ENCODE measurements around the gene BCAS3.

BCAS3 gene

GRCh38 chr17:61307905-61308886, 630.5 kb downstream of the BCAS3 start:
- DNase-seq, result no peak

- DNase-seq, result no peak
These were observed 632.0 kb downstream of the BCAS3 start for GRCh38 chr17:61309362-61310256.

GRCh38 chr17:61310590-61310989, 632.9 kb downstream of the BCAS3 start:
- no peak for DNase-seq

GRCh38 chr17:61312406-61313295, 635.0 kb downstream of the BCAS3 start:
- no peak for DNase-seq

- DNase-seq, result no peak
These were observed 636.0 kb downstream of the BCAS3 start for GRCh38 chr17:61313461-61314326.

GRCh38 chr17:61314368-61315078, 636.9 kb downstream of the BCAS3 start:
- DNase-seq, result no peak

GRCh38 chr17:61316633-61317032, 639.0 kb downstream of the BCAS3 start:
- no peak for DNase-seq

GRCh38 chr17:61317779-61318178, 640.1 kb downstream of the BCAS3 start:
- DNase-seq, result no peak

- no peak for DNase-seq
These were observed 641.0 kb downstream of the BCAS3 start for GRCh38 chr17:61318684-61319098.

GRCh38 chr17:61321344-61321743, 643.7 kb downstream of the BCAS3 start:
- DNase-seq, result no peak

GRCh38 chr17:61322325-61323002, 644.8 kb downstream of the BCAS3 start:
- no peak for DNase-seq

- no peak for DNase-seq
These were observed 645.6 kb downstream of the BCAS3 start for GRCh38 chr17:61323003-61323908.

GRCh38 chr17:61323909-61324868, 646.5 kb downstream of the BCAS3 start:
- no peak for DNase-seq

- no peak for DNase-seq
These were observed 647.3 kb downstream of the BCAS3 start for GRCh38 chr17:61324950-61325349.

GRCh38 chr17:61325382-61326073, 647.9 kb downstream of the BCAS3 start:
- no peak for DNase-seq

GRCh38 chr17:61326330-61326729, 648.7 kb downstream of the BCAS3 start:
- DNase-seq, result no peak

GRCh38 chr17:61328351-61328750, 650.7 kb downstream of the BCAS3 start:
- DNase-seq, result no peak
